Measurements from ENCODE around the gene SUGP1.
A peak's percentile ranks its signal among the peaks of the same experiment; 100 is the strongest.
"Not testable (repeated sequence)": the region's sequence is repeated elsewhere in the genome, so short reads cannot be mapped to it uniquely, and the experiment has no call there.

Gene SUGP1

GRCh38 chr19:19260417-19261214, 59.7 kb downstream of the SUGP1 start:
- no peak for DNase-seq

GRCh38 chr19:19259741-19260140, 60.6 kb downstream of the SUGP1 start:
- DNase-seq: peak; percentile 34

GRCh38 chr19:19258589-19259338, 61.5 kb downstream of the SUGP1 start:
- no peak for DNase-seq

- no peak for DNase-seq
Observed at GRCh38 chr19:19257836-19258588, 62.3 kb downstream of the SUGP1 start.

- DNase-seq: no peak
Observed at GRCh38 chr19:19257137-19257536, 63.2 kb downstream of the SUGP1 start.

GRCh38 chr19:19256072-19256969, 64.0 kb downstream of the SUGP1 start:
- no peak for DNase-seq

- DNase-seq: not testable (repeated sequence)
Observed at GRCh38 chr19:19253409-19253808, 66.9 kb downstream of the SUGP1 start.

- DNase-seq: no peak
Observed at GRCh38 chr19:19250196-19250801, 70.0 kb downstream of the SUGP1 start.

GRCh38 chr19:19240476-19240875, 79.8 kb downstream of the SUGP1 start:
- DNase-seq: no peak

- no peak for DNase-seq
Observed at GRCh38 chr19:19239675-19240074, 80.6 kb downstream of the SUGP1 start.

GRCh38 chr19:19238126-19238894, 82.0 kb downstream of the SUGP1 start:
- DNase-seq: no peak

GRCh38 chr19:19236173-19236572, 84.1 kb downstream of the SUGP1 start:
- no peak for DNase-seq

- no peak for DNase-seq
Observed at GRCh38 chr19:19234220-19234816, 86.0 kb downstream of the SUGP1 start.

- no peak for DNase-seq
Observed at GRCh38 chr19:19232261-19232721, 88.0 kb downstream of the SUGP1 start.

- DNase-seq: no peak
Observed at GRCh38 chr19:19230999-19231398, 89.3 kb downstream of the SUGP1 start.

- no peak for DNase-seq
Observed at GRCh38 chr19:19229701-19230100, 90.6 kb downstream of the SUGP1 start.

GRCh38 chr19:19227217-19227616, 93.1 kb downstream of the SUGP1 start:
- no peak for DNase-seq

- no peak for DNase-seq
Observed at GRCh38 chr19:19226663-19227062, 93.6 kb downstream of the SUGP1 start.

- DNase-seq: no peak
Observed at GRCh38 chr19:19226204-19226603, 94.1 kb downstream of the SUGP1 start.
